ENCODE data around the gene MMP20.

MMP20 gene

DNA sequence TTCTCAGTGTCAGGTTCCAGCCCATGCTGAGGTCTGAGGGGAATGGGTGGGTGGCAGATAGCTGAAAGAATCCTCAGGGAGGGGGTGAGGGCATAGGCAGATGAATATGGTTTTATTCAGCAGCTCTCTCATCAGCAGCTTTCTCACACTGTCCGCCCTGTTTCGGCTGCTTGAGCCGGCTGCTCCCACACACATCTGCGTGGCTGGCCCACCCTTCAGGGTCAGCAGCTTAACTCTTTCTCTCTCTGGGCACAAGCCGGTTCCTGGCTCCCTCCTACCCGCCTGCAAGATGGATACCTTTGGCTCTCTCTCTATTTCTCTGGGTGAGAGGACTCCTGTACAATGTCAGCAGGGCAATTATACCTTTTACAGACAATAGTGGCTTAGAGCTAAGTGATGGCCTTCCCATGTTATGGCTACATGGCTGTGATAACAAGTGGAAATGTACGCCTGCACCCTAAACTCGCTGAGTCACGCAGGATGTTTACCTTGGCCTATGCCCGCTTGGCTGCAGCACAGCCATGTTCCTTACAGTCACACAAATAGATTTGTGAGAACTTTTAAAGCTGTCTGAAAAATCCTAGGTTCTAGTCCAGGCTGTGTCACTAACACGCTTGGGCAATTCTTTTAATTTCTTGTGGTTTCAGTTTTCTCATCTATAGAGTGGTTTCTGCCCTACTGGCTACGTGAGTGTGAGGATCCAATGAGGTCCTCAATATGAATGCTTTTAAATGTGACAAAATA lies 4.1 kb downstream of the MMP20 start:
- no peak for DNase-seq

- no peak for DNase-seq
Observed at GRCh38 chr11:102620179-102620578, 5.0 kb downstream of the MMP20 start.

- no peak for DNase-seq
Observed at GRCh38 chr11:102617466-102618008, 7.6 kb downstream of the MMP20 start.

DNA sequence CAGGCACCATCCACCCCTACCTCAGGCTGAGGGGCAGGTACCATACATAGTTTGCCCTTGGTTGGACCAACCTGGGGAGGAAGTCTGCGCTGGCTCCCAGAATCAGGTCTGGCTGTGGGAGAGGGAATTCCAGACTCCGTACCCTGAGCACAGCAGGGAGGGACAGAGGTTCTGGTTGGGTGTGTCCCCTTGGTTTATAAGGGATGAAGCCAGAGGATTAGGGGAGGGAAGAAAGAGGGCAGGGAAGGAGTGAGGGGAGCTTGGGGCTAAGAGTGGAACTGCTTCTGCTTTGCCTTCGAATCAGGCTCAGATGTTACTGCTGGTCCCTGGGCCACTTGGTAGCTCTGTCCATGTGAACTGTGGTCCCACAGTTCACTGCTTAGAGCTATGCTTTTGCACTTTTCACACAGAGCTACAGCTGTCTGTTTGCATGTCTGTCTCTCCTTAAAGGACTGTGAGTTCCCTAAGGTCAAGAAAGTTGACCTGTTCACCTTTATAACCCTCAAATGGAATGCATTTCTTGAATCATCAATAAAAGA lies 9.2 kb downstream of the MMP20 start:
- no peak for DNase-seq

GRCh38 chr11:102615077-102615893 lies 9.8 kb downstream of the MMP20 start:
- DNase-seq, result no peak

- DNase-seq, result no peak
Observed at GRCh38 chr11:102614485-102614884, 10.6 kb downstream of the MMP20 start.

- no peak for DNase-seq
Observed at GRCh38 chr11:102614031-102614430, 11.1 kb downstream of the MMP20 start.

DNA sequence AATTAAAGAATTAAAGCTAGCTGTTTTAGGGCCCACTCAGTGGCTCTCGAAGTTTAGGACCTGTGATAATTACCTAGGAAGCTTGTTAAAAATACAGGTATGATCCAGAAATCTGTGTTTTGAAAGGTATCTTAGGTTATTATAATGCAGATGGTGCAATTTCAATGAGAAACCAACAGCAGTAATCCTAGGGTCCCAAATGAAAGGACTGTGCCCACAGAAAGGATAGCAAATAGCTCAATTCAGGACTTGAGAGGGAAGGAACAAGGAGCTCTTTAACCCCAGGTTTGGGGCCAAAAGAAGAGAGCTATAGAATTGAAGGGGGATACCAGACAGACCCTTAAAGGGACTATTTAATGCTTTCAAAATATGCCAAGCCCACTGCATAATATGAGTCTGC lies 11.7 kb downstream of the MMP20 start:
- no peak for DNase-seq

- DNase-seq, result no peak
Observed at GRCh38 chr11:102611291-102611690, 13.8 kb downstream of the MMP20 start.

DNA sequence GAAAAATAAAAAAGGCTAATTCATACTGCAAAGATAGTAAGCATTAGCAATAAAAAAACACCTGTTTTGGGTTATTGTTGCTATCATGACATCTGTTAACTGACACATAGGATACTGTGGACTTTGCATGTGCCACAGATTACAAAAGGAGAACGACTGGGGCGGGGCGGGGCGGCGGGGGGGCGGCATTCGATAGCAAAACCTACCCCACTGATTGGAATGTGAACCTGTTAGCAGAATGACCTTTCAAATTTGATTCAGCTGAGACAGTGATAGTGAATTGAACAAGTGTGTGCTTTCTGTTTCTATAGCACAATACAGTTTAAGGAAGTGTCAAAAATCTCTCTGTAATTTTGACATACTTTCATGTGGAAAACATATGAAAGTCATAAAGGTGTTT lies 14.9 kb downstream of the MMP20 start:
- DNase-seq, result no peak

GRCh38 chr11:102608699-102609098 lies 16.4 kb downstream of the MMP20 start:
- DNase-seq, result no peak

DNA sequence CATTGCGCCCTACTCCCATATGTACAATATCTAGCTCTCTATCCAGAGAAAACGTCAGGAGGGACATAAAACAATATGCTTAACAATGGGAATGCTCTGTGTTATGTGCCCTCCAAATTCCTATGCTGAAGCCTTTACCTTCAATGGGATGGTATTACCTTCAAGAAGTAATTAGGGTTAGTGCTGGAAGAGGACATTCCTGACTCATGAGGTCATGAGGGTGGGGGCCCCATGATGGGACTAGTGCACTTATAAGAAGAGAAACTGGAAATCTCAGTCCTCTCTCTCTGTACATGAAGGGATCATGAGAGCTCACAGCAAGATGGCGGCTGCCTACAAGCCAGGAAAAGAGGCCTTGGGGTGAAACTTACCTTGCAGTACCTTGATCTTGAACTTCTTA lies 20.3 kb downstream of the MMP20 start:
- DNase-seq, result no peak

DNA sequence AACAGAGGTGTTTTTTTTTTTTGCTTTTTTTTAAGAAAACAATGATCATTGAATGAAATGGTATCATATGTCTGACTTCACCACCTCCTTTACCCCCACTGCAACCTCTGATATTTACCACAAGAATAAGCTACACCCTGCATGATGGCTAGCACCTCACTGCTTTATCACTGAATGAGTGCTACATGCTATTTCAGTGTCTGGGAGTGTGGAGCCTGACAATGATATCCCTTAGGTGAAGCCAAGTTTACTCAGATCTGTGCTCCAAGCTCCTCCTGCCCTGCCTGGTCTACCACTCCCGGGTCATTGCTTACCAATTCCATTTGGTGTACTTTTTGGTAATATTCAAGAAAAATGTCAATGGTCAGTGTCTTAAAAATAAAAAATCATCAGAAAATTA lies 21.1 kb downstream of the MMP20 start:
- DNase-seq, result no peak

DNA sequence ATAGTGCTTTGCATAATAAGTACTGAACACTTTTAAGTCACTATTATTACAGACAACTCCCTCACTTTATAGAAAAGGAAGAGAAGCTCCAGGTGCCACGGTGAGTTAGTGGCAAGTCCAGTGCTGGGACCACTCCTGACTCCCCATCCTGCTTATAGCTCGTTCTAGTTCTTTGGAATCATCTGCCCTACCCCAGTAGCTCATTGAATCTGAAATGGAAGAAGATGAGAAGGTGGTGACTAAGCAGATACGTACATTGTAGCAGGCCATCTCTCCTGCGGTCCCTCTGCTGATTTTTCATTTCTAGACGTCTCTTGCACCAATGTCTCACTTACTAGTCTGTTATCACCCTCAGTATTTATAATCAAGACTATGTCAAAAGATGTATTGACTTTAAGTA lies 21.6 kb downstream of the MMP20 start:
- DNase-seq, result no peak

DNA sequence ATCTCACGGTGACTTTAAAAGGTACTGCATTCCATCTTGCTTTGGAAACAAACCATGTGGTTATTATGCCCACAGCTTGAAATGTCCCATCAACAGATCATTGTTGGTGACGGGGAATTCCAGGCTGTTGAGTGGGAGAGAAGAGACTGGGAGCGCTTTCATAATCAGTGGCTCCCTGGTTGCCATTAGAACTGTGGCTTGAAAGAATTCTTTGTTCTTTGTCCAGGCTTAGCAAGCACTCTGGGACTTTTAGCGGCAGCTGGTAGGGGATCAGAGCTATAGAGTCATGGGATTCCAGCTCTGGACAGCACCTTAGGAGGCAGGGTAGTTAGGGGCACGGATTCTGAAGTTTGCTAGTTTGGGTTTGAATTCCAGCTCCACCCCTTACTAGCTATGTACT lies 22.0 kb downstream of the MMP20 start:
- no peak for DNase-seq

DNA sequence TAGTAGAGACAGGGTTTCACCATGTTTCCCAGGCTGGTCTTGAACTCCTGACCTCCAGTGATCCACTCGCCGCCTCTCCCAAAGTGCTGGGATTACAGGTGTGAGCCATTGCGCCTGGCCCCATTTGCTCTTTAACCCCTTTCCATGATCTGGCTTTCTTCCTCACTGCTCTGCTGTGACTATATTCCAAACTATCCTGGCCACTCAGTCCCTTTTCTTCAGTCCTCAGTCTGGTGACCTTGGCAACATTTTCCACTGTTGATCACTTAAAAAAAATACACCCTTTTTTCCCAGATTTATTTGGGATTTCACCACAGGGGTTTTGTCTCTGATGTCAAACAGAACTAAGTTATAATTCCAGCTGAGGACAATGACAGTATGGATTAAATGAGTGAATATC lies 24.5 kb downstream of the MMP20 start:
- no peak for DNase-seq

- DNase-seq, result no peak
Observed at GRCh38 chr11:102599642-102600261, 25.4 kb downstream of the MMP20 start.

DNA sequence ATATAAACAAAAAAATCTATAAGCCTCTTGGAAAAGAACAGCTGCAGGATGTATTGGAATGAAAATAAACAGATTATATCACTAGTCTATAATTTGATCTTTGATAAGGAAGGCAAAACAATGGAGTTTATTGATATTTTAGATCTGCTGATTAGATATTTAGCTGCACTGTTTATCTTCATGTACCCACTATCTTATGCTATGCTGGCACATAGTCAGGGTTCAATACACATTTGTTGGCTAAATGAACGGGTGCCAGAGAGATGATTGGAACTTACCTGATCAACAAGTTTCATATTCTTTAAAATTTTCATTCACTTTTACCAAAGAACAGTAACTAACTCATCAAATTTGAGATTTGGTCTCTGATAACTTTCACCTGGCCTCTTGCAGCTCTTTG lies 26.9 kb downstream of the MMP20 start:
- no peak for DNase-seq

GRCh38 chr11:102596578-102596977 lies 28.6 kb downstream of the MMP20 start:
- DNase-seq, result no peak

GRCh38 chr11:102592634-102593581 lies 32.2 kb downstream of the MMP20 start:
- DNase-seq, result no peak

- no peak for DNase-seq
Observed at GRCh38 chr11:102592131-102592530, 33.0 kb downstream of the MMP20 start.

GRCh38 chr11:102591160-102591718 lies 33.9 kb downstream of the MMP20 start:
- DNase-seq, result no peak

All from activated CD4-positive, CD25-positive, alpha-beta regulatory T cell (primary cell).